OCI-LY3 (cell line): Measurements from ENCODE around the gene AKT3.

Source experiments
- CTCF ChIP-seq: fragments of 200-600, 300-600 bp; sonication (generic); IDR thresholded peaks from 2 replicates; pipeline ENCODE4 v1.5.1; 2014; ENCODE audit warnings: antibody characterized with exemption, low read length, low read depth
- EZH2phosphoT487 ChIP-seq: fragments of 200-600 bp; shearing (Covaris generic); IDR thresholded peaks from 2 replicates; pipeline ENCODE4 v1.6.1; 2018; ENCODE audit warnings: antibody characterized with exemption, mixed run types, low read depth

DNA sequence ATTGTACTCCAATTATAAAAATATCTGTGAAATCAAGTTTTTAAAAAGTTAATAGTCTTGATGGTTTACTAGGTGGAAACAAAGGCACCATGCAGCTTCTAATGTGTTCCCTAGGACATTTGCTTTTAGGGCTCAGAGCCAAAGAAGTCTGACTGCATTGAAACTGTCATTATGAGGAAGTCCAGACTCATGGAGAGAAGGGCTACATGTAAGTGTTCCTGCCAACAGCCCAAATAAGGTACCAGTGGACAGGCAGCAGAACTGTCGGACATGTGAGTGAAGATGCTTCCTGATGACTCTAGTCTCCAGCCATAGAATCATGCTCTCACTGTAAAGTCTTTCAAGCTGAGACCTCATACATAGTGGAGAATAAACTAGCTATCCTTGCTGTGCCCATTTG, 287.6 kb downstream of the AKT3 start:
- TF ChIP-seq CTCF (no peak), EZH2phosphoT487 (no peak)
